Fibroblast of skin of abdomen (primary cell): ENCODE data around the gene ZNF416. TPM values are rescaled to one million over a fixed set of nuclear protein-coding genes. Genes with fewer than 3 reads are reported as not detected.

ENCODE experiments used
- DNase-seq: peaks from one replicate; pipeline ENCODE4 v3.0.0-alpha.2; 2013
- polyA plus RNA-seq, 2 experiments: library from polyadenylated mRNA; unstranded; fragments of 120-200 nt; gene quantifications; one replicate each; pipeline ENCODE4 v1.2.1, GENCODE V29; 2013; ENCODE audit not compliant: insufficient read length in 2 of 2

The ZNF416 gene
- polyA plus RNA-seq (2013, experiment 1 of 2; ENCODE audit: insufficient read length), result 3.1 TPM
- polyA plus RNA-seq (2013, experiment 2 of 2; ENCODE audit: insufficient read length), result 3.9 TPM

GRCh38 chr19:57578487-57579205 lies at the start of gene ZNF416:
Gene ZNF416 (minus strand): TSS chr19:57578911. CDS start chr19:57578704, 207 bp downstream.
- peak; percentile 98 for DNase-seq

DNA sequence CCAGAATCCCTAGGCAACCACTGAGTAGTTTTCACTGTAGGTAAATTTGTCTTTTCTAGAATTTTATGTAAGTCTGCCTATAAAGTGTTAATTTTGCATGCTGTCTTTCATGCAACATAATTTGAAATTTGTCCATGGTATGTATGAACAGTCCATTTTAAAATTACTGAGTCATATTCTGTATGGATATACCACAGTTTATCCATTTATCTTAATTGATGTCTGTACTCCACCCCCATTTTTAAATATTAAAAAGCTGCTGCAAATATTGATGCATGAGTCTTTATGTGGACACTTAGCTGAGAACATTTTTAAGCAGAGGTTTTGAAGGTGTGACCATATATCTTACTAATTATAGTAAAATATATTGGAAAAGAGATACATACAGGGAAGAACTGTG lies 44.4 kb upstream of the ZNF416 start:
- DNase-seq, result no peak

GRCh38 chr19:57620673-57621348 lies 42.1 kb upstream of the ZNF416 start:
- no peak for DNase-seq

GRCh38 chr19:57615346-57615745 lies 36.6 kb upstream of the ZNF416 start:
- no peak for DNase-seq

GRCh38 chr19:57613941-57614743 lies 35.4 kb upstream of the ZNF416 start, which contains the start of gene ZNF134:
Gene ZNF134 (plus strand): TSS chr19:57614242. CDS start chr19:57619469, 5,227 bp downstream.
- peak; percentile 89 for DNase-seq

DNA sequence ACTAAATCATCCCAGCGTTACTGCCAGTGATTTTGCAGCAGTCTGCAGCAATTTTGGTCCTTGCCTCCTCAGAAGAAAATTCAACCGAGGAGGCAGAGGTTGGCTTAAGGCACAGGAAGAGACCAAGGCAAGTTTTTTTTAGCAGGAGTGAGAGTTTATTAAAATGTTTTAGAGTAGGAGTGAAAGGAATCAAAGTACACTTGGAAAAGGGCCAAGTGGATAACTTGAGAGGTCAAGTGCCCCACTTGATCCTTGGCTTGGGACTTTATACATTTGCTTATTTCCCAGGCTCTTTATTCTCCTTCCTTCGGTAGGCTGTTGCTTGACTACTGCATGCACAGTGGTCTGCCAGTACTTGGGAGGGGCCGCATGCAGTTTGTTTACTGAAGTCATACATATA lies 32.4 kb upstream of the ZNF416 start:
- no peak for DNase-seq

- DNase-seq, result no peak
These were observed 28.2 kb upstream of the ZNF416 start for GRCh38 chr19:57606931-57607330.

DNA sequence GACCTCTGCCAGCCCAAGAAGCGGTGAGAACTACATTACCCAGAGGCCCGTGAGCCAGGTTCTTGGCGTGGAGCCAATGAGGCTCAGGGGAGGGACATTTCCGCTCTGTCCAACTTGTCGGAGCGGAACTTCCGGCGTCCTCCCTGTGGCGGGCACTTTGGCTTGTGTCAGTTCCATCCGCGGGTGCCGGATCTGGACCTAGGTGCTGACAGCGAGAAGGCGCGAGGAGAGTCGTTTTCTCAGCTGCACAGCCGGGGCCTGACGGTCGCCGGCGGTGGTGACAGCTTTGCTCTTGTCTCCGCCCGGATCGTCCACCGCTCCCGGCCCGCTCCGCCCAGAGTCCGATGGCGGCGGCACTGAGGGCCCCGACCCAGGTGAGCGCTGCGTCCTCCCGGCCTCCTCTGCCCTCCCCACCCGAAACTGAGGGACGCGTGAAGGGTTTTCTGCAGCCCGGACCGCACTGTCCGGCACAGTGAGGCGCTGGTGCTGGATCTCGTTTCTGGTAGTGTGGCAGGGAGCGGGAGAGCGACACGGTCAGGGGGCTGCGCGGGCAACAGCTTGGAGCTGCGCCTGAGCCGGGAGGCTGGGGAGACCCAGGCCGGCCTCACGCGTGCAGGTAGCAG lies 21.2 kb upstream of the ZNF416 start, which contains the start of gene ZNF530:
ZNF530 (plus strand) TSS at position 125 of the 623 bp plus-strand sequence. CDS start 4,461 bp downstream, outside the sequence.
- DNase-seq, result peak; percentile 92

- DNase-seq, result no peak
These were observed 20.7 kb upstream of the ZNF416 start for GRCh38 chr19:57599377-57599760.

GRCh38 chr19:57587529-57587928 lies 8.8 kb upstream of the ZNF416 start:
- DNase-seq, result peak; percentile 31

DNA sequence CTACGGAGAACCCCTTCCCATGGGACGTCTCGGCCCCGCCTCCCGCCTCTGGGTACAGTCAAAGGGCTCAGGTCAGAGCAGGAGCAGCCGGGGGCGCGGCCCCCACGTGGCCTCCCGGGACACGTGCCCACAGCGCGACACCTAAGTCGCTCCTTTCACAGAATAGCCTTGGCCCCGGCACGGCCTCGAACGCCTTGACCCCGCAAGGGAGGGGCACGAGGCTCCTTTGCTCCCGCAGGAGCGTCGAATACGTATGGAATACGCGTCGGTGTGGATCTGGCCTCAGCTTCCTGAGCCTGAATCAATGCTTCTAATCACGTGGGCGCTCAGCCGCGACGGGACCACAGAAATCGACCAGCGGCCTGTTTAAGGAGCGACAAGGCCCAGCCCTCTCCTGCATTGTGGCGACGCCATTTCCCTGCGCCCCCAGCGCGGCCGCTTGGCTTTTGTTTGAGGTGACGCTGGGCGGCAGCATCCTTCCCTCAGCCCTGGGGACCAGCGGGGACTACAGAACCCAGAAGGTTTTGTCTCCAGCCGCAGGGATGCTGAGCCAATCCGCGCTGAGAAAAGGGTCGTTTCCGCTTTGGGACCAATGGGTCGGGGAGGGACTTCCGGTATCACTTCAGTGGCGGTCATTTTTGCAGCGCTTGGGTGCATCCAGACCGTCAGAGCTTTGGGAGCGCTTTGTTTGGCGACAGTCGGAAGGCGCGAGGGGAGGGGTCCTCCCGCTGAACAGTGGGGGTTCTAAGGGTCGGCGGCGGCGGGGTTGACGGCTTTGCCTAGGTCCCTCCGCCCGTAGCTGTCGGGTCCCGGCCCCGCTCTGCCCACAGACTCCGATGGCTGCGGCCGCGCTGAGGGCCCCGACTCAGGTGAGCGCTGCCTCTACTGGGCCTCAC lies 5.1 kb upstream of the ZNF416 start, which contains the start of gene ZIK1:
ZIK1 (plus strand) TSS at position 625 of the 896 bp plus-strand sequence; CDS start at position 837, 212 bp downstream.
- peak; percentile 95 for DNase-seq

DNA sequence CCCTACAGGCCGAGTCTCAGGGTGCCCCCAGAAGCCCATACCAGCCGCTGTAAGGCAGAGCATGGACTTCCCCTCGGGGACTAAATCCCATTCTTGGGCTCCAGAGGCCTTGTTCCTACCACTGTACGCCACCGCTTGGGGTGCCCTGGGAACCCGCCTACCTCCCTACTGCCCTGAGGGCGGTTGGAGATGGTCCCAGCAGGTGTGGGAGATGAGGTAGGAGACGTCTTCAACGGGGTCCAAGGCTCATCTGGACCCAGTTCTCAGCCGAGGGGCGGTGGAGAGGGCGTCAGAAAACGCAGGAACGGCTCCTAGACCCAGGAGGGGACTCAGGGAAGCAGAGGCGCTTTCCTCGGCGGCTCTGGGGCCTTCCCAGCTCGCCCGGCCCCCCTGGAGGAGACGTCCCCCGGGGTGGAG lies 4.4 kb upstream of the ZNF416 start:
- DNase-seq, result no peak

- no peak for DNase-seq
These were observed 2.0 kb downstream of the ZNF416 start for GRCh38 chr19:57576661-57577060.

DNA sequence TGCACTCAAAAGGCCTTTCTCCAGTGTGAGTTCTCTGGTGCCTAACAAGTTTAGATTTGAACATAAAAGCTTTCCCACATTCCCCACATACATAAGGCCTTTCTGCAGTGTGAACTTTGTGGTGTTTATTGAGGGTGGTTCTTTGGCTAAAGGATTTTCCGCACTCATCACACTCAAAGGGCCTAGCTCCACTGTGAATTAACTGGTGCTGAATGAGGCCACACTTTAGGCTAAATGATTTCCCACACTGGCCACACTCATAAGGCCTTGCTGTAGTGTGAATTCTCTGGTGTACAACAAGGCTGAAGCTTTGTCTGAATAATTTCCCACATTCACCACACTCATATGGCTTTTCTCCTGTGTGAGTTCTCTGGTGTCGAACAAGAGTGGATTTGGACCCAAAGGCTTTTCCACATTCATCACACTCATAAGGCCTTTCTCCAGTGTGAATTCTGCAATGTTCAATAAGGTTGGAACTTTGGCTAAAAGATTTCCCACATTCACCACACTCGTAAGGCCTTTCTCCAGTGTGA lies 6.2 kb downstream of the ZNF416 start:
- DNase-seq, result no peak

- no peak for DNase-seq
These were observed 8.0 kb downstream of the ZNF416 start for GRCh38 chr19:57570707-57571106.

- DNase-seq, result peak; percentile 13
These were observed 12.1 kb downstream of the ZNF416 start for GRCh38 chr19:57566396-57567265.

DNA sequence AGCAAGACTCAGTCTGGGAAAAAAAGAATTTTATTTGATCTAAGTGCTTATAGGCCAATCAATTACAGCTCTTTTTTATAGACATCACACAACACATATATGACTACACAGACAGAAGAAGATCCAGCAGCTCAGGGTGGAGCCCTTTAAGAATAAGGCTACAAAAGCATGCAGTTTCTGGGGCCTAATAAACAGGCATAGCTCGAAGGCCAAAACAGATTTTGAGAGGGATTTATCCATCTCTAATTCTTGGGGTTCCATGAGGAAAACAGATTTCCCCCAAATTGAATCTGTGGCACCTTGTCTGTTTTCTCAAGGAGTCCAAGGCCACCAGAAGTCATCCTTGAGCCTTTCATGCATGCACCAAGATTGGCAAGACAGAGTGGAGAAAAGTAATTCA lies 15.2 kb downstream of the ZNF416 start:
- no peak for DNase-seq

DNA sequence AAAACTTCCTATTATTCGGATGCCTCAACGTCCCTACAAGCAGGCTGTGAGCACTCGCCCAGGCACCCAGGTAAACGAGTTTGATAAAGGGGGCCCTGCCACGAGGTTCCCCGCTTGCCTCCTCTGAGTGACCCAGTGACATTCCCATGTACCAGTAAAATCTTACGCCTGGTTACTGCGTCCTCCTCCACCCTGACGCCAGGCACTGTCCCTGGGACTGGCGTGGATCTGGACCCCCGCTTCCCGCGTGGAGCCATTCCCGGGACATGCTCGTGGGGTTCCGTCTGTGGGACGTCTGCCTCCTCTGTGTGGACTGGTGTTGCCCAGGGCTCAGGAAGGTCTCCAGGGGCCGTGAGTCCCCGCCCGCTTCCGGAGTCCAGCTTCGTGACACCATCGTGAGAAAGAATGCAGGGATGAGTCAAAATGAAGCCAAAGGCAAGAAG lies 18.6 kb downstream of the ZNF416 start:
- DNase-seq, result peak; percentile 54

- DNase-seq, result peak; percentile 85
These were observed 19.2 kb downstream of the ZNF416 start, which contains the start of gene ZNF550 for GRCh38 chr19:57559404-57560025. Gene ZNF550 (minus strand): TSS chr19:57559863. CDS start chr19:57559682, 181 bp downstream.
